A549 (cell line): ENCODE measurements around the gene MOB1B.

ENCODE experiments used
- CBX8 ChIP-seq: fragments of 200-600 bp; sonication (generic); IDR thresholded peaks from 2 replicates; pipeline ENCODE4 v1.6.1; 2016
- EP300 ChIP-seq, 2 experiments: fragments of >200 bp; sonication (Bioruptor Twin); formaldehyde crosslinking; IDR thresholded peaks; 2 replicates in 1 of 2; 3 replicates in 1 of 2; pipeline ENCODE4 v1.6.1; 2016 to 2017
- ESRRA ChIP-seq: fragments of 150-350 bp; IDR thresholded peaks from 2 replicates; pipeline ENCODE4 v1.6.1; 2014; ENCODE audit warnings: mild to moderate bottlenecking, low read length, borderline replicate concordance
- MYC ChIP-seq: IDR thresholded peaks from 2 replicates; pipeline ENCODE4 v1.6.1; 2012; ENCODE audit warnings: mild to moderate bottlenecking, inconsistent platforms, low read length, improper control_type of control experiment, borderline replicate concordance
- POLR2A ChIP-seq: IDR thresholded peaks from 2 replicates; pipeline ENCODE4 v1.6.1; 2012; ENCODE audit warnings: mild to moderate bottlenecking, low read length
- RAD21 ChIP-seq, 2 experiments: fragments of >200 bp in 1 of 2; sonication (Bioruptor Twin) in 1 of 2; formaldehyde crosslinking in 1 of 2; IDR thresholded peaks in 1 of 2; conservative IDR thresholded peaks in 1 of 2; 2 replicates in 1 of 2; 3 replicates in 1 of 2; pipeline ENCODE4 v1.6.1; 2012 to 2018; ENCODE audit warnings: inconsistent platforms in 1 of 2
- TF ChIP-seq, protein P1 (sequence below): fragments of >200 bp; sonication (Bioruptor Twin); formaldehyde crosslinking; IDR thresholded peaks from 3 replicates; pipeline ENCODE4 v1.5.1; 2016
- TF ChIP-seq, protein P2 (sequence below): IDR thresholded peaks from 2 replicates; pipeline ENCODE4 v1.6.1; 2012; ENCODE audit warnings: low read depth, borderline replicate concordance
- TF ChIP-seq, protein P3 (sequence below): fragments of 200-600 bp; sonication (generic); IDR thresholded peaks from 2 replicates; pipeline ENCODE4 v1.6.1; 2016; ENCODE audit warnings: antibody characterized with exemption, mild to moderate bottlenecking, moderate library complexity

DNA sequence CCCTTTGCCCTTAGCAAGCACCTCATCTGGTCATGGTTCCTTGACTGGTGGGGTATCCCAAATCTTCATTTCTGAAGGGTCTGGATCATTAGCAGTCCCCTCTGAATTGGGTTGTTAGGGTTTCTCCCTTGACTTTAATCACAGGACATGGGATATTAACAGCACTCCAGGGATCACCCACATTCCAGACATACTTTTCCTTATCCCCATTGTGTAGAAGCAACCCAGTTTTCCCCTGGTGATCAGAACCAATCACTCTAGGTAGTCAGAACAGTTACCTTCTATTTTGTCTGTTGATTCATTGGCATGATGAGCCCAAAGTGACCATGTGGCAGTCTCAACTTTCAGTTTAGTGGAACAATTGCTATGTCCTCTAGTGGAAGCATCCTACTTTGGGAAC is 33.4 kb upstream of the MOB1B start:
- TF ChIP-seq ESRRA, result no peak
- TF ChIP-seq, protein P1, sequence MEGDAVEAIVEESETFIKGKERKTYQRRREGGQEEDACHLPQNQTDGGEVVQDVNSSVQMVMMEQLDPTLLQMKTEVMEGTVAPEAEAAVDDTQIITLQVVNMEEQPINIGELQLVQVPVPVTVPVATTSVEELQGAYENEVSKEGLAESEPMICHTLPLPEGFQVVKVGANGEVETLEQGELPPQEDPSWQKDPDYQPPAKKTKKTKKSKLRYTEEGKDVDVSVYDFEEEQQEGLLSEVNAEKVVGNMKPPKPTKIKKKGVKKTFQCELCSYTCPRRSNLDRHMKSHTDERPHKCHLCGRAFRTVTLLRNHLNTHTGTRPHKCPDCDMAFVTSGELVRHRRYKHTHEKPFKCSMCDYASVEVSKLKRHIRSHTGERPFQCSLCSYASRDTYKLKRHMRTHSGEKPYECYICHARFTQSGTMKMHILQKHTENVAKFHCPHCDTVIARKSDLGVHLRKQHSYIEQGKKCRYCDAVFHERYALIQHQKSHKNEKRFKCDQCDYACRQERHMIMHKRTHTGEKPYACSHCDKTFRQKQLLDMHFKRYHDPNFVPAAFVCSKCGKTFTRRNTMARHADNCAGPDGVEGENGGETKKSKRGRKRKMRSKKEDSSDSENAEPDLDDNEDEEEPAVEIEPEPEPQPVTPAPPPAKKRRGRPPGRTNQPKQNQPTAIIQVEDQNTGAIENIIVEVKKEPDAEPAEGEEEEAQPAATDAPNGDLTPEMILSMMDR, result no peak
- TF ChIP-seq, protein P2, sequence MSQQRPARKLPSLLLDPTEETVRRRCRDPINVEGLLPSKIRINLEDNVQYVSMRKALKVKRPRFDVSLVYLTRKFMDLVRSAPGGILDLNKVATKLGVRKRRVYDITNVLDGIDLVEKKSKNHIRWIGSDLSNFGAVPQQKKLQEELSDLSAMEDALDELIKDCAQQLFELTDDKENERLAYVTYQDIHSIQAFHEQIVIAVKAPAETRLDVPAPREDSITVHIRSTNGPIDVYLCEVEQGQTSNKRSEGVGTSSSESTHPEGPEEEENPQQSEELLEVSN, result no peak
- no peak for TF ChIP-seq EP300 (IDR thresholded peaks at IDR 0.05)
- no peak for TF ChIP-seq RAD21 (conservative IDR thresholded peaks at IDR 0.05 in 1 of 2, IDR thresholded peaks at IDR 0.05 in 1 of 2)
- TF ChIP-seq MYC, result no peak
- no peak for TF ChIP-seq CBX8
- no peak for TF ChIP-seq POLR2A
- TF ChIP-seq, protein P3, sequence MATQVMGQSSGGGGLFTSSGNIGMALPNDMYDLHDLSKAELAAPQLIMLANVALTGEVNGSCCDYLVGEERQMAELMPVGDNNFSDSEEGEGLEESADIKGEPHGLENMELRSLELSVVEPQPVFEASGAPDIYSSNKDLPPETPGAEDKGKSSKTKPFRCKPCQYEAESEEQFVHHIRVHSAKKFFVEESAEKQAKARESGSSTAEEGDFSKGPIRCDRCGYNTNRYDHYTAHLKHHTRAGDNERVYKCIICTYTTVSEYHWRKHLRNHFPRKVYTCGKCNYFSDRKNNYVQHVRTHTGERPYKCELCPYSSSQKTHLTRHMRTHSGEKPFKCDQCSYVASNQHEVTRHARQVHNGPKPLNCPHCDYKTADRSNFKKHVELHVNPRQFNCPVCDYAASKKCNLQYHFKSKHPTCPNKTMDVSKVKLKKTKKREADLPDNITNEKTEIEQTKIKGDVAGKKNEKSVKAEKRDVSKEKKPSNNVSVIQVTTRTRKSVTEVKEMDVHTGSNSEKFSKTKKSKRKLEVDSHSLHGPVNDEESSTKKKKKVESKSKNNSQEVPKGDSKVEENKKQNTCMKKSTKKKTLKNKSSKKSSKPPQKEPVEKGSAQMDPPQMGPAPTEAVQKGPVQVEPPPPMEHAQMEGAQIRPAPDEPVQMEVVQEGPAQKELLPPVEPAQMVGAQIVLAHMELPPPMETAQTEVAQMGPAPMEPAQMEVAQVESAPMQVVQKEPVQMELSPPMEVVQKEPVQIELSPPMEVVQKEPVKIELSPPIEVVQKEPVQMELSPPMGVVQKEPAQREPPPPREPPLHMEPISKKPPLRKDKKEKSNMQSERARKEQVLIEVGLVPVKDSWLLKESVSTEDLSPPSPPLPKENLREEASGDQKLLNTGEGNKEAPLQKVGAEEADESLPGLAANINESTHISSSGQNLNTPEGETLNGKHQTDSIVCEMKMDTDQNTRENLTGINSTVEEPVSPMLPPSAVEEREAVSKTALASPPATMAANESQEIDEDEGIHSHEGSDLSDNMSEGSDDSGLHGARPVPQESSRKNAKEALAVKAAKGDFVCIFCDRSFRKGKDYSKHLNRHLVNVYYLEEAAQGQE, result no peak
